Neural progenitor cell (in vitro differentiated cells): ENCODE data around the gene NDUFB5. TPM values are rescaled to one million over a fixed set of nuclear protein-coding genes. Genes with fewer than 3 reads are reported as not detected.
A peak's percentile ranks its signal among the peaks of the same experiment; 100 is the strongest.

Source experiments
- DNase-seq: peaks from one replicate; pipeline ENCODE4 v3.0.0-alpha.2; 2016; ENCODE audit warnings: low spot score
- H2AFZ ChIP-seq: fragments of 200-600 bp; sonication (generic); replicated peaks from 2 replicates; pipeline ENCODE4 v1.6.1; 2016; ENCODE audit warnings: antibody characterized with exemption
- H3F3A ChIP-seq: fragments of 200-600 bp; sonication (generic); 2 replicates; pipeline ENCODE4 v1.6.1; 2016; ENCODE audit warnings: antibody characterized with exemption, low read depth
- H3K27ac ChIP-seq: fragments of 200-600 bp; sonication (generic); 2 replicates; pipeline ENCODE4 v1.5.1; 2016; ENCODE audit warnings: mild to moderate bottlenecking
- H3K27me3 ChIP-seq: fragments of 200-600 bp; sonication (generic); 2 replicates; pipeline ENCODE4 v1.6.1; 2016; ENCODE audit warnings: mild to moderate bottlenecking, moderate library complexity
- H3K36me3 ChIP-seq: fragments of 200-600 bp; sonication (generic); 2 replicates; pipeline ENCODE4 v1.5.1; 2016
- H3K4me1 ChIP-seq: fragments of 200-600 bp; sonication (generic); 2 replicates; pipeline ENCODE4 v1.6.1; 2016; ENCODE audit warnings: mixed run types
- H3K4me2 ChIP-seq: fragments of 200-600 bp; sonication (generic); 2 replicates; pipeline ENCODE4 v1.6.1; 2016
- H3K4me3 ChIP-seq: fragments of 200-600 bp; sonication (generic); 2 replicates; pipeline ENCODE4 v1.5.1; 2016
- H3K79me2 ChIP-seq: fragments of 200-600 bp; sonication (generic); 2 replicates; pipeline ENCODE4 v1.6.1; 2016; ENCODE audit warnings: low read depth
- H3K9ac ChIP-seq: fragments of 200-600 bp; sonication (generic); 2 replicates; pipeline ENCODE4 v1.6.1; 2016
- H3K9me3 ChIP-seq: fragments of 200-600 bp; sonication (generic); 2 replicates; pipeline ENCODE4 v1.5.1; 2016; ENCODE audit warnings: low read depth
- H4K20me1 ChIP-seq: fragments of 200-600 bp; sonication (generic); 2 replicates; pipeline ENCODE4 v1.6.1; 2016; ENCODE audit warnings: low read depth
- H3K27ac Mint-ChIP-seq: 3 replicates; pipeline ENCODE4 v1.8.0; 2021; ENCODE audit warnings: mixed read lengths
- H3K27me3 Mint-ChIP-seq: 2 replicates; pipeline ENCODE4 v1.8.0; 2022; ENCODE audit warnings: low read depth, mild to moderate bottlenecking, inconsistent platforms, moderate library complexity, mixed read lengths; ENCODE audit not compliant: insufficient read depth
- H3K36me3 Mint-ChIP-seq: 3 replicates; pipeline ENCODE4 v1.8.0; 2021; ENCODE audit warnings: mixed read lengths
- H3K4me1 Mint-ChIP-seq: 3 replicates; pipeline ENCODE4 v1.8.0; 2021; ENCODE audit warnings: mixed read lengths
- H3K4me3 Mint-ChIP-seq: 3 replicates; pipeline ENCODE4 v1.8.0; 2021; ENCODE audit warnings: mild to moderate bottlenecking, moderate library complexity, mixed read lengths
- H3K9me3 Mint-ChIP-seq: 3 replicates; pipeline ENCODE4 v1.8.0; 2020; ENCODE audit warnings: mixed read lengths
- CTCF ChIP-seq: fragments of 200-600 bp; sonication (generic); IDR thresholded peaks from 2 replicates; pipeline ENCODE4 v1.5.1; 2017; ENCODE audit warnings: antibody characterized with exemption, mild to moderate bottlenecking
- EZH2 ChIP-seq: fragments of 200-600 bp; sonication (generic); IDR thresholded peaks from 2 replicates; pipeline ENCODE4 v1.6.1; 2017; ENCODE audit warnings: antibody characterized with exemption, mild to moderate bottlenecking, moderate library complexity
- EZH2phosphoT487 ChIP-seq: fragments of 200-600 bp; sonication (generic); IDR thresholded peaks from 2 replicates; pipeline ENCODE4 v1.6.1; 2017; ENCODE audit warnings: antibody characterized with exemption
- total RNA-seq: library from RNA; depleted of rRNA; stranded (reverse); fragments of >200 nt; gene quantifications from 2 replicates; pipeline ENCODE4 v1.2.3, GENCODE V29; 2015; ENCODE audit warnings: low replicate concordance

The NDUFB5 gene
- total RNA-seq, 1 donor from 2014 or later, result 193 TPM

- no peak for TF ChIP-seq EZH2
- no peak for TF ChIP-seq EZH2phosphoT487
- TF ChIP-seq CTCF, result no peak
- Histone ChIP-seq H2AFZ (peak within 1 kb of the TSS; percentile 8), H3K79me2 (peaks cover 43% of the 10 kb centered on the region), H3K4me3 (peak within 1 kb of the TSS; percentile 88), H3K9ac (peak within 1 kb of the TSS; percentile 50), H4K20me1 (peaks cover 37% of the 10 kb centered on the region), H3K27ac (peak within 1 kb of the TSS; percentile 86), H3K4me2 (peak within 1 kb of the TSS; percentile 98), H3K27me3 (no peaks in the 10 kb centered on the region), H3F3A (peaks cover 11% of the 10 kb centered on the region), H3K36me3 (no peaks in the 10 kb centered on the region), H3K4me1 (peaks cover 9% of the 10 kb centered on the region), H3K9me3 (no peaks in the 10 kb centered on the region)
- Mint-ChIP-seq H3K36me3 (no peaks in the 10 kb centered on the region), H3K4me3 (peak within 1 kb of the TSS; percentile 98), H3K27me3 (peaks cover 4% of the 10 kb centered on the region), H3K9me3 (no peaks in the 10 kb centered on the region), H3K27ac (peak within 1 kb of the TSS; percentile 97), H3K4me1 (peaks cover 14% of the 10 kb centered on the region)
- DNase-seq, result peak; percentile 99
Measured at GRCh38 chr3:179562591-179563270, 41.9 kb upstream of the NDUFB5 start, which contains the start of gene ACTL6A. Gene ACTL6A, plus strand, starts transcription at chr3:179562926. Its CDS starts 167 bp downstream, at chr3:179563093.

GRCh38 chr3:179563271-179563783 is 41.3 kb upstream of the NDUFB5 start:
- H3K9me3 ChIP-seq, result no peaks in the 10 kb centered on the region
- peak overlapping the region; percentile 98 for H3K4me2 ChIP-seq
- no peaks in the 10 kb centered on the region for H3K9me3 Mint-ChIP-seq
- H3K79me2 ChIP-seq, result peaks cover 49% of the 10 kb centered on the region
- no peaks in the 10 kb centered on the region for H3K36me3 Mint-ChIP-seq
- peak overlapping the region; percentile 98 for H3K4me3 Mint-ChIP-seq
- DNase-seq, result peak; percentile 87
- H2AFZ ChIP-seq, result no peak overlapping the region
- H4K20me1 ChIP-seq, result peaks cover 39% of the 10 kb centered on the region
- peak overlapping the region; percentile 86 for H3K27ac ChIP-seq
- peaks cover 9% of the 10 kb centered on the region for H3K4me1 ChIP-seq
- peak overlapping the region; percentile 50 for H3K9ac ChIP-seq
- H3K27me3 ChIP-seq, result no peaks in the 10 kb centered on the region
- peaks cover 9% of the 10 kb centered on the region for H3F3A ChIP-seq
- TF ChIP-seq CTCF (peak; percentile 56), EZH2 (no peak)
- H3K4me3 ChIP-seq, result peak overlapping the region; percentile 88
- H3K27me3 Mint-ChIP-seq, result peaks cover 4% of the 10 kb centered on the region
- peak overlapping the region; percentile 92 for H3K27ac Mint-ChIP-seq
- peaks cover 14% of the 10 kb centered on the region for H3K4me1 Mint-ChIP-seq
- no peaks in the 10 kb centered on the region for H3K36me3 ChIP-seq

GRCh38 chr3:179565496-179565895 is 39.1 kb upstream of the NDUFB5 start:
- Histone ChIP-seq H2AFZ (no peak overlapping the region), H3K4me2 (no peak overlapping the region), H4K20me1 (peaks cover 58% of the 10 kb centered on the region), H3K9ac (no peak overlapping the region), H3K4me3 (no peak overlapping the region), H3F3A (peaks cover 13% of the 10 kb centered on the region), H3K27me3 (no peaks in the 10 kb centered on the region), H3K4me1 (peaks cover 9% of the 10 kb centered on the region), H3K27ac (no peak overlapping the region), H3K79me2 (peaks cover 65% of the 10 kb centered on the region), H3K36me3 (peaks cover 5% of the 10 kb centered on the region), H3K9me3 (no peaks in the 10 kb centered on the region)
- H3K9me3 Mint-ChIP-seq, result no peaks in the 10 kb centered on the region
- peaks cover 1% of the 10 kb centered on the region for H3K36me3 Mint-ChIP-seq
- no peak for TF ChIP-seq EZH2
- TF ChIP-seq CTCF, result no peak
- no peak for TF ChIP-seq EZH2phosphoT487
- H3K27ac Mint-ChIP-seq, result no peak overlapping the region
- DNase-seq, result no peak
- peaks cover 14% of the 10 kb centered on the region for H3K4me1 Mint-ChIP-seq
- no peak overlapping the region for H3K4me3 Mint-ChIP-seq
- H3K27me3 Mint-ChIP-seq, result peaks cover 4% of the 10 kb centered on the region
